ENCODE measurements around the gene GPR87.

GPR87 gene

GRCh38 chr3:151318991-151319390, 2.4 kb upstream of the GPR87 start:
- H3K4me3 ChIP-seq (ENCODE audit: low read depth, low read length): no peak overlapping the region
- TF ChIP-seq, protein P1, sequence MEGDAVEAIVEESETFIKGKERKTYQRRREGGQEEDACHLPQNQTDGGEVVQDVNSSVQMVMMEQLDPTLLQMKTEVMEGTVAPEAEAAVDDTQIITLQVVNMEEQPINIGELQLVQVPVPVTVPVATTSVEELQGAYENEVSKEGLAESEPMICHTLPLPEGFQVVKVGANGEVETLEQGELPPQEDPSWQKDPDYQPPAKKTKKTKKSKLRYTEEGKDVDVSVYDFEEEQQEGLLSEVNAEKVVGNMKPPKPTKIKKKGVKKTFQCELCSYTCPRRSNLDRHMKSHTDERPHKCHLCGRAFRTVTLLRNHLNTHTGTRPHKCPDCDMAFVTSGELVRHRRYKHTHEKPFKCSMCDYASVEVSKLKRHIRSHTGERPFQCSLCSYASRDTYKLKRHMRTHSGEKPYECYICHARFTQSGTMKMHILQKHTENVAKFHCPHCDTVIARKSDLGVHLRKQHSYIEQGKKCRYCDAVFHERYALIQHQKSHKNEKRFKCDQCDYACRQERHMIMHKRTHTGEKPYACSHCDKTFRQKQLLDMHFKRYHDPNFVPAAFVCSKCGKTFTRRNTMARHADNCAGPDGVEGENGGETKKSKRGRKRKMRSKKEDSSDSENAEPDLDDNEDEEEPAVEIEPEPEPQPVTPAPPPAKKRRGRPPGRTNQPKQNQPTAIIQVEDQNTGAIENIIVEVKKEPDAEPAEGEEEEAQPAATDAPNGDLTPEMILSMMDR (IDR thresholded peaks at IDR 0.05; ENCODE audit: low read depth, low read length): no peak

GRCh38 chr3:151318313-151318712, 1.7 kb upstream of the GPR87 start:
- no peak overlapping the region for H3K4me3 ChIP-seq (ENCODE audit: low read depth, low read length)
- TF ChIP-seq, protein P1 (IDR thresholded peaks at IDR 0.05; ENCODE audit: low read depth, low read length): no peak

- TF ChIP-seq, protein P1 (IDR thresholded peaks at IDR 0.05; ENCODE audit: low read depth, low read length): no peak
- no peak overlapping the region for H3K4me3 ChIP-seq (ENCODE audit: low read depth, low read length)
Observed at GRCh38 chr3:151315846-151316245, 774 bp downstream of the GPR87 start.

- H3K4me3 ChIP-seq (ENCODE audit: low read depth, low read length): no peak overlapping the region
- TF ChIP-seq, protein P1 (IDR thresholded peaks at IDR 0.05; ENCODE audit: low read depth, low read length): no peak
Observed at GRCh38 chr3:151315136-151315535, 1.5 kb downstream of the GPR87 start.

- no peak overlapping the region for H3K4me3 ChIP-seq (ENCODE audit: low read depth, low read length)
- TF ChIP-seq, protein P1 (IDR thresholded peaks at IDR 0.05; ENCODE audit: low read depth, low read length): no peak
Observed at GRCh38 chr3:151314593-151314992, 2.0 kb downstream of the GPR87 start.

GRCh38 chr3:151314137-151314536, 2.5 kb downstream of the GPR87 start:
- TF ChIP-seq, protein P1 (IDR thresholded peaks at IDR 0.05; ENCODE audit: low read depth, low read length): no peak
- no peak overlapping the region for H3K4me3 ChIP-seq (ENCODE audit: low read depth, low read length)

GRCh38 chr3:151312972-151313371, 3.6 kb downstream of the GPR87 start:
- H3K4me3 ChIP-seq (ENCODE audit: low read depth, low read length): no peak overlapping the region
- TF ChIP-seq, protein P1 (IDR thresholded peaks at IDR 0.05; ENCODE audit: low read depth, low read length): no peak

Data from WI38 (cell line).